ENCODE data around the gene KPNA2.
"Not testable (repeated sequence)": the region's sequence is repeated elsewhere in the genome, so short reads cannot be mapped to it uniquely, and the experiment has no call there.

The KPNA2 gene

GRCh38 chr17:68065366-68065765 lies 29.8 kb downstream of the KPNA2 start:
- not testable (repeated sequence) for DNase-seq

GRCh38 chr17:68068512-68068911 lies 33.0 kb downstream of the KPNA2 start:
- DNase-seq, result not testable (repeated sequence)

GRCh38 chr17:68070582-68071444 lies 35.3 kb downstream of the KPNA2 start:
- not testable (repeated sequence) for DNase-seq

- no peak for DNase-seq
These were observed 38.7 kb downstream of the KPNA2 start for GRCh38 chr17:68074279-68074678.

GRCh38 chr17:68075953-68076607 lies 40.5 kb downstream of the KPNA2 start:
- DNase-seq, result not testable (repeated sequence)

GRCh38 chr17:68077498-68077897 lies 42.0 kb downstream of the KPNA2 start:
- not testable (repeated sequence) for DNase-seq

- no peak for DNase-seq
These were observed 45.0 kb downstream of the KPNA2 start for GRCh38 chr17:68080411-68081150.

GRCh38 chr17:68081305-68082265 lies 46.0 kb downstream of the KPNA2 start:
- DNase-seq, result not testable (repeated sequence)

- DNase-seq, result no peak
These were observed 50.3 kb downstream of the KPNA2 start for GRCh38 chr17:68085771-68086381.

GRCh38 chr17:68086666-68087065 lies 51.1 kb downstream of the KPNA2 start:
- DNase-seq, result not testable (repeated sequence)

- DNase-seq, result not testable (repeated sequence)
These were observed 51.6 kb downstream of the KPNA2 start for GRCh38 chr17:68087131-68087623.

- DNase-seq, result no peak
These were observed 52.3 kb downstream of the KPNA2 start for GRCh38 chr17:68087851-68088250.

- no peak for DNase-seq
These were observed 54.3 kb downstream of the KPNA2 start for GRCh38 chr17:68089881-68090280.

GRCh38 chr17:68094481-68095078 lies 59.0 kb downstream of the KPNA2 start:
- no peak for DNase-seq

- DNase-seq, result no peak
These were observed 59.8 kb downstream of the KPNA2 start for GRCh38 chr17:68095205-68095811.

- DNase-seq, result no peak
These were observed 60.6 kb downstream of the KPNA2 start for GRCh38 chr17:68096111-68096510.
